Measurements from ENCODE around the gene IL26.

IL26 gene

GRCh38 chr12:68267892-68268396, 42.3 kb upstream of the IL26 start:
- H3K4me3 ChIP-seq (ENCODE audit: low read depth, low read length), result no peak overlapping the region
- no peak for TF ChIP-seq CTCF (IDR thresholded peaks at IDR 0.05; ENCODE audit: low read depth, low read length)
- TF ChIP-seq MYC (IDR thresholded peaks at IDR 0.05; ENCODE audit: low read depth, low read length), result no peak
- no peak for TF ChIP-seq POLR2A (IDR thresholded peaks at IDR 0.05; ENCODE audit: extremely low read depth, insufficient read length)
- no peak for TF ChIP-seq MAX (IDR thresholded peaks at IDR 0.05; ENCODE audit: low read depth, low read length)
- DNase-seq (ENCODE audit: low read depth), result peak; percentile 10

GRCh38 chr12:68264857-68265256, 39.2 kb upstream of the IL26 start:
- no peak for TF ChIP-seq CTCF (IDR thresholded peaks at IDR 0.05; ENCODE audit: low read depth, low read length)
- TF ChIP-seq POLR2A (IDR thresholded peaks at IDR 0.05; ENCODE audit: extremely low read depth, insufficient read length), result no peak
- no peak for TF ChIP-seq MAX (IDR thresholded peaks at IDR 0.05; ENCODE audit: low read depth, low read length)
- no peak for TF ChIP-seq MYC (IDR thresholded peaks at IDR 0.05; ENCODE audit: low read depth, low read length)
- no peak overlapping the region for H3K4me3 ChIP-seq (ENCODE audit: low read depth, low read length)

GRCh38 chr12:68264158-68264855, 38.7 kb upstream of the IL26 start:
- no peak for TF ChIP-seq CTCF (IDR thresholded peaks at IDR 0.05; ENCODE audit: low read depth, low read length)
- TF ChIP-seq MYC (IDR thresholded peaks at IDR 0.05; ENCODE audit: low read depth, low read length), result no peak
- TF ChIP-seq MAX (IDR thresholded peaks at IDR 0.05; ENCODE audit: low read depth, low read length), result no peak
- no peak for TF ChIP-seq POLR2A (IDR thresholded peaks at IDR 0.05; ENCODE audit: extremely low read depth, insufficient read length)
- H3K4me3 ChIP-seq (ENCODE audit: low read depth, low read length), result no peak overlapping the region
- no peak for DNase-seq (ENCODE audit: low read depth)

More at GRCh38 chr12:68264857-68265256, 39.2 kb upstream of the IL26 start:
- no peak for DNase-seq (ENCODE audit: low read depth)

GRCh38 chr12:68263366-68263765, 37.8 kb upstream of the IL26 start:
- H3K4me3 ChIP-seq (ENCODE audit: low read depth, low read length), result no peak overlapping the region
- no peak for DNase-seq (ENCODE audit: low read depth)
- TF ChIP-seq POLR2A (IDR thresholded peaks at IDR 0.05; ENCODE audit: extremely low read depth, insufficient read length), result no peak
- TF ChIP-seq CTCF (IDR thresholded peaks at IDR 0.05; ENCODE audit: low read depth, low read length), result no peak
- TF ChIP-seq MYC (IDR thresholded peaks at IDR 0.05; ENCODE audit: low read depth, low read length), result no peak
- no peak for TF ChIP-seq MAX (IDR thresholded peaks at IDR 0.05; ENCODE audit: low read depth, low read length)

- no peak overlapping the region for H3K4me3 ChIP-seq (ENCODE audit: low read depth, low read length)
- no peak for DNase-seq (ENCODE audit: low read depth)
- no peak for TF ChIP-seq MYC (IDR thresholded peaks at IDR 0.05; ENCODE audit: low read depth, low read length)
These were observed 36.3 kb upstream of the IL26 start for GRCh38 chr12:68261896-68262295.

- TF ChIP-seq CTCF (IDR thresholded peaks at IDR 0.05; ENCODE audit: low read depth, low read length) (no peak), MAX (IDR thresholded peaks at IDR 0.05; ENCODE audit: low read depth, low read length) (no peak), POLR2A (IDR thresholded peaks at IDR 0.05; ENCODE audit: extremely low read depth, insufficient read length) (no peak), MYC (IDR thresholded peaks at IDR 0.05; ENCODE audit: low read depth, low read length) (no peak)
- no peak for DNase-seq (ENCODE audit: low read depth)
- H3K4me3 ChIP-seq (ENCODE audit: low read depth, low read length), result no peak overlapping the region
These were observed 34.5 kb upstream of the IL26 start for GRCh38 chr12:68260153-68260552.
